Measurements from ENCODE around the gene UTP4.

Gene UTP4

DNA sequence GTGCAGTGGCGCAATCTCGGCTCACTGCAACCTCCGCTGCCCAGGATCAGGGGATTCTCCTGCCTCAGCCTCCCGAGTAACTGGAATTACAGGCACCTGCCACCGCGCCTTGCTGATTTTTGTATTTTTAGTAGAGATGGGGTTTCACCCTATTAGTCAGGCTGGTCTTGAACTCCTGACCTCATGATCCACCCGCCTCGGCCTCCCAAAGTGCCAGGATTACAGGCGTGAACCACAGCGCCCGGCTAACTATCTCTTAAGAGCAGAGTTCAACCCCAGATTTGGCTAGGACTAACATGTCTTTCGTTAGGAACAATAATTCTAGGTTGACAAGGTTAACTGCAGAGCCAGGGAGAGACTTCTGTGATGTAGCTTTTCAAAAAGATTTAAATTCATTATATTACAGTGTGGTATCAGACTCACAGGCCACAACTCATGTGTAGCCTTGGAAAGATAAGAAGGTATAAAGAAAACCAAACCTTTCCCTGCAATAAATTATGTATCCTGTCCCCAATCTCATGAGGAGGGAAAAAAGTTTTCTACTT, 4.4 kb upstream of the UTP4 start:
- Histone ChIP-seq H3K27ac (no peak overlapping the region), H3K27me3 (ENCODE audit: insufficient read depth, low read depth, severe bottlenecking) (no peaks in the 10 kb centered on the region), H3K4me3 (ENCODE audit: low read depth, low read length) (no peak overlapping the region), H3K36me3 (peaks cover 25% of the 10 kb centered on the region), H3K9me3 (ENCODE audit: severe bottlenecking) (no peaks in the 10 kb centered on the region)
- DNase-seq, result no peak
- TF ChIP-seq, protein P1, sequence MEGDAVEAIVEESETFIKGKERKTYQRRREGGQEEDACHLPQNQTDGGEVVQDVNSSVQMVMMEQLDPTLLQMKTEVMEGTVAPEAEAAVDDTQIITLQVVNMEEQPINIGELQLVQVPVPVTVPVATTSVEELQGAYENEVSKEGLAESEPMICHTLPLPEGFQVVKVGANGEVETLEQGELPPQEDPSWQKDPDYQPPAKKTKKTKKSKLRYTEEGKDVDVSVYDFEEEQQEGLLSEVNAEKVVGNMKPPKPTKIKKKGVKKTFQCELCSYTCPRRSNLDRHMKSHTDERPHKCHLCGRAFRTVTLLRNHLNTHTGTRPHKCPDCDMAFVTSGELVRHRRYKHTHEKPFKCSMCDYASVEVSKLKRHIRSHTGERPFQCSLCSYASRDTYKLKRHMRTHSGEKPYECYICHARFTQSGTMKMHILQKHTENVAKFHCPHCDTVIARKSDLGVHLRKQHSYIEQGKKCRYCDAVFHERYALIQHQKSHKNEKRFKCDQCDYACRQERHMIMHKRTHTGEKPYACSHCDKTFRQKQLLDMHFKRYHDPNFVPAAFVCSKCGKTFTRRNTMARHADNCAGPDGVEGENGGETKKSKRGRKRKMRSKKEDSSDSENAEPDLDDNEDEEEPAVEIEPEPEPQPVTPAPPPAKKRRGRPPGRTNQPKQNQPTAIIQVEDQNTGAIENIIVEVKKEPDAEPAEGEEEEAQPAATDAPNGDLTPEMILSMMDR (IDR thresholded peaks at IDR 0.05; ENCODE audit: low read depth, low read length), result no peak

DNA sequence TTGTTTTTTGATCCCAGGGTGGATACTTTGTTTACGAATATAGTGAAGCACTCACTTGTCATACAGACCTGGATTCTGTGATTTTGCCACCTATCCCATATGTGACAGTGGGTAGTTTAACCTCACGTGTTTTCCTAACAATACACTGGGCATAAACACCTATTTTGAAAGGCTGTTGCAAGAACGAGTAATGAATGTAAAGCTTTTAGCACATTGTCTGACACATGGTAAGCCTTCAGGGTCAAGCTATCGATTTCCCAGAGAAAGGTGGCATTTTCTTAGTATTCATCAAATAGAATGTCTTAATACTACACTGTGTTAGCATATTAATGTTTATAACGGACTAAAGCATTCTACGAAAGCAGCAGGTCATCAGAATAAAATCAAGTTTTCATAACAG, 2.0 kb upstream of the UTP4 start:
- Histone ChIP-seq H3K36me3 (peaks cover 40% of the 10 kb centered on the region), H3K9me3 (ENCODE audit: severe bottlenecking) (no peaks in the 10 kb centered on the region), H3K27me3 (ENCODE audit: insufficient read depth, low read depth, severe bottlenecking) (no peaks in the 10 kb centered on the region), H3K4me3 (ENCODE audit: low read depth, low read length) (peak overlapping the region; percentile 99; the same call in 1 of the 2 replicates), H3K27ac (peak overlapping the region; percentile 30)
- no peak for DNase-seq
- TF ChIP-seq, protein P1 (IDR thresholded peaks at IDR 0.05; ENCODE audit: low read depth, low read length), result no peak

DNA sequence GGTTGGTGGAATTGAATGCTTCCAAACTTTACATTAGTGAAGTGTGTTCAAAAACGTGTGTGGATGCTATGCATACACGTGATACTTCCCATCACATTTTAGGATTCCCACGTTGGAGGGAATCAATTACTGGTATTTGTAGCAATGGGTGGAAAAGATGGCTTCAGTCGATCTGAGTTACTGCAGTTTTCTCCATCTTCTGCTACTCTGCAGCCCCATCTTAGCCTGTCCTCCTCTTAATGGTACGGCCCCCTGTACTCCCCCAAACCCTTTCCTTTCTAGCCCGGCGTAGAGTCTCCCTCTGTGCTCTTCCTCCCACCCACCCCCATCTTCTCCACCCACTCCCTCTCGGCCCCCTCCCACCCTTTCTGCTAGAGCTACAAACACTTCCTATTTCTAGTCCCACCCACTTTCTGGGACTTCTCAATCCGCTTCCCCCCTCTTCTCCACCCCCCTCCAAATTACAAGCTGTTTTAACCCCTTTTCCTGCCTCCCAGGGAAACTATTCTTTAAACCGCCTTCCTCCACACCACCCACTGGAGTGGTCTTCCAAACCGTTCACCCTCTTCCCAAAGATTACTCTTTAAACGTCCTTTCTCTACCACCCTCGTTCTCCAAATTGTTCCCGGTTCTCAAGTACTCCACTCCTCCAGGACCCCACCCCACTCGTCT, 1.1 kb upstream of the UTP4 start:
- H3K36me3 ChIP-seq, result peaks cover 43% of the 10 kb centered on the region
- peak; percentile 47 for DNase-seq
- no peaks in the 10 kb centered on the region for H3K9me3 ChIP-seq (ENCODE audit: severe bottlenecking)
- peak overlapping the region; percentile 99 for H3K4me3 ChIP-seq (ENCODE audit: low read depth, low read length)
- H3K27me3 ChIP-seq (ENCODE audit: insufficient read depth, low read depth, severe bottlenecking), result no peaks in the 10 kb centered on the region
- TF ChIP-seq, protein P1 (IDR thresholded peaks at IDR 0.05; ENCODE audit: low read depth, low read length), result no peak
- H3K27ac ChIP-seq, result peak overlapping the region; percentile 99

DNA sequence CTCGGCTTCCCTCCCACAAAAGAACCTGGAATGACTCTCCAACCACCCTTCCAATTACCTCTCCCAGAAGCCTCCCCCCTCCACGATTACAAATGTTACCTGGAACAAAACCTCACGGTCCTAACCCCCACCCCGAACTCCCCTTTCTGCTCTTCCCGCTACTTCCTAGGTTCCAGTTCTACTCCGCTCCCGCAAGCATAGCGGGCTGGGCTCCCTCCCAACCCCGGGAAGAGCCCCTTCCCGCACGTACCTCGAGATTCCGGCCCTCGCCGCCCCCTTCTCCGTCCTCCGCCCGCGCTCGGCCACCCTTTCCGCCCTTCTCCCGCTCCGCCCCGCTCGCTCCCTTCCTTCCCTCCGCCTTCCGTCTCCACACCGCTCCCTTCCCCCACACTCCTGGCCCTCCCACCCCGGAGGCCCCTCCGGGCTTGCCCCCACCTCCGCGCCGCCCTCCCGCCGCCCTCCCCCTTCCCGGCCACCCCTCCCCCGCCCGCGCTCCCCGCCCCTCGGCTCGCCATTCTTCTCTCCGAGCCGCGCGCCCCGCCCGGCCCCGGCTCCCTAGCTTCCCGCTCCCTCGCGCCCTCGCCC, 518 bp upstream of the UTP4 start:
- no peaks in the 10 kb centered on the region for H3K9me3 ChIP-seq (ENCODE audit: severe bottlenecking)
- peak; percentile 92 for DNase-seq
- TF ChIP-seq, protein P1 (IDR thresholded peaks at IDR 0.05; ENCODE audit: low read depth, low read length), result no peak
- no peaks in the 10 kb centered on the region for H3K27me3 ChIP-seq (ENCODE audit: insufficient read depth, low read depth, severe bottlenecking)
- H3K36me3 ChIP-seq, result peaks cover 47% of the 10 kb centered on the region
- H3K27ac ChIP-seq, result peak overlapping the region; percentile 99
- peak overlapping the region; percentile 99 for H3K4me3 ChIP-seq (ENCODE audit: low read depth, low read length)

DNA sequence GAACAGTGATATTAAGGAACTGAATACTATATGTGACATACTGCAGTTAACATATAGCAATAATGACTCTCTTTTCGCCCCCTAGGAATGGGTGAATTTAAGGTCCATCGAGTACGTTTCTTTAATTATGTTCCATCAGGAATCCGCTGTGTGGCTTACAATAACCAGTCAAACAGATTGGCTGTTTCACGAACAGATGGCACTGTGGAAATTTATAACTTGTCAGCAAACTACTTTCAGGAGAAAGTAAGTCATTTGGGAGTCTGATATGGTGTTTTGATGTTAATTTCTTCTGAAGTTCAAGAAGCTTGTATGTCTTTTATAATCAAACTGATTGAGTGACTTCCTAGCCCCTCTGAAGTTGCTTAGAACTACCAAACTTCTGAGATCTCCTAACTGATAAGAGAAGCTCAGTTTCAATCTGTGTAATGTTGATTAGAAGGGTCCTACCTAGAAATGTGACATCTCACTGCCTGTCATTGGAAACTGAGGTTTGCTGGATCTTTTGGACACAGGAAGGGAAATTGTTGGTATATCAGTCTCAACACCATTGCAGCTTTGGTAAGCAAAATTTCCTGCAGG, 1.0 kb downstream of the UTP4 start:
- peaks cover 54% of the 10 kb centered on the region for H3K36me3 ChIP-seq
- H3K27me3 ChIP-seq (ENCODE audit: insufficient read depth, low read depth, severe bottlenecking), result no peaks in the 10 kb centered on the region
- no peaks in the 10 kb centered on the region for H3K9me3 ChIP-seq (ENCODE audit: severe bottlenecking)
- TF ChIP-seq, protein P1 (IDR thresholded peaks at IDR 0.05; ENCODE audit: low read depth, low read length), result no peak
- no peak overlapping the region; the same call in 1 of the 2 replicates for H3K27ac ChIP-seq
- DNase-seq, result no peak
- H3K4me3 ChIP-seq (ENCODE audit: low read depth, low read length), result peak overlapping the region; percentile 99
